K562 treated with DMSO at 1 percent for 24 hours (cell line): Measurements from ENCODE around the gene KIAA1586. TPM values are rescaled to one million over a fixed set of nuclear protein-coding genes. Genes with fewer than 3 reads are reported as not detected.

Experiments used
- total RNA-seq: library from RNA; unstranded; fragments of 300-600 nt; gene quantifications from 2 replicates; pipeline ENCODE4 v1.2.3, GENCODE V29; 2022; ENCODE audit warnings: low read depth; ENCODE audit not compliant: insufficient read depth

The KIAA1586 gene
- total RNA-seq = 4.5 and 8.2 TPM in 2 replicates

GRCh38 chr6:57046332-57047256, at the start of gene KIAA1586:
Gene KIAA1586 (plus strand): TSS chr6:57046693. CDS start chr6:57046756, 63 bp downstream.

GRCh38 chr6:57089687-57090457, 43.4 kb downstream of the KIAA1586 start, which contains the start of gene ZNF451:
Gene ZNF451 (plus strand): TSS chr6:57090188. CDS start chr6:57090254, 66 bp downstream.

Other genes starting within 250 kb of the KIAA1586 start
- gene BEND6, start 91.6 kb upstream of the KIAA1586 start, total RNA-seq = 1.1 and 2.7 TPM in 2 replicates
- gene ZNF451, start 43.5 kb downstream of the KIAA1586 start, total RNA-seq = 16.0 and 17.7 TPM in 2 replicates
- gene BAG2, start 125.6 kb downstream of the KIAA1586 start, total RNA-seq = 5.8 and 6.6 TPM in 2 replicates
- gene RAB23, start 175.6 kb downstream of the KIAA1586 start, total RNA-seq = 6.1 and 8.3 TPM in 2 replicates